A549 (cell line): Measurements from ENCODE around the gene BMX. TPM values are rescaled to one million over a fixed set of nuclear protein-coding genes. Genes with fewer than 3 reads are reported as not detected.
A peak's percentile ranks its signal among the peaks of the same experiment; 100 is the strongest.

Experiments
- ATAC-seq, 2 experiments: fragments of 200-7000 bp in 1 of 2; fragments of >200 bp in 1 of 2; cut with Nextera tagmentation in 1 of 2; cut with Tn5 transposase in 1 of 2; 3 replicates each; pipeline versions ENCODE4 v1.8.0 to v1.9.1; 2018 to 2020; ENCODE audit warnings: mild to moderate bottlenecking in 1 of 2, moderate library complexity in 1 of 2
- CTCF ChIA-PET: fragments of 300-600 bp; sonication (Branson Sonifier 250); formaldehyde crosslinking; extraction: SDS; loops from one replicate; lab custom pipeline; 2021; ENCODE audit warnings: antibody characterized with exemption, inconsistent platforms; lab: Yijun Ruan, JAX
- POLR2A ChIA-PET: fragments of 350-600 bp; formaldehyde crosslinking; extraction: SDS; loops from one replicate; lab custom pipeline; 2021; ENCODE audit warnings: antibody characterized with exemption, inconsistent platforms; lab: Yijun Ruan, JAX
- DNase-seq, 2 experiments: peaks; one replicate each; pipeline versions ENCODE4 v3.0.0 to v3.0.0-alpha.2; 2011 to 2016; ENCODE audit warnings: low read depth in 1 of 2, low spot score in 1 of 2
- FAIRE-seq: peaks from 2 replicates; lab custom pipeline; 2011; peaks lifted over from hg19 to GRCh38; lab: Jason Lieb, UNC
- H3K27ac ChIP-seq, 2 experiments: fragments of >200 bp; sonication (Bioruptor Twin); formaldehyde crosslinking; 3 replicates each; pipeline ENCODE4 v1.5.1; 2016 to 2017
- H3K4me1 ChIP-seq: fragments of >200 bp; sonication (Bioruptor Twin); formaldehyde crosslinking; 3 replicates; pipeline ENCODE4 v1.6.1; 2016
- H3K4me2 ChIP-seq: fragments of >200 bp; sonication (Bioruptor Twin); formaldehyde crosslinking; 3 replicates; pipeline ENCODE4 v1.6.1; 2016
- H3K4me3 ChIP-seq: fragments of >200 bp; sonication (Bioruptor Twin); formaldehyde crosslinking; 3 replicates; pipeline ENCODE4 v1.5.1; 2016
- H3K9me3 ChIP-seq: fragments of >200 bp; sonication (Bioruptor Twin); formaldehyde crosslinking; 3 replicates; pipeline ENCODE4 v1.6.1; 2016
- BHLHE40 ChIP-seq: IDR thresholded peaks from 2 replicates; pipeline ENCODE4 v1.6.1; 2012; ENCODE audit warnings: low read depth, low read length, inconsistent platforms
- CBX8 ChIP-seq: fragments of 200-600 bp; sonication (generic); IDR thresholded peaks from 2 replicates; pipeline ENCODE4 v1.6.1; 2016
- CHD4 ChIP-seq: fragments of 200-600 bp; sonication (generic); IDR thresholded peaks from 2 replicates; pipeline ENCODE4 v1.6.1; 2016; ENCODE audit warnings: antibody characterized with exemption, mild to moderate bottlenecking, borderline replicate concordance
- E2F6 ChIP-seq: IDR thresholded peaks from 2 replicates; pipeline ENCODE4 v1.6.1; 2012; ENCODE audit warnings: low read depth, borderline replicate concordance
- EHF ChIP-seq: fragments of 250-450 bp; sonication (Bioruptor Pico); IDR thresholded peaks from 2 replicates; pipeline ENCODE4 v1.5.0; 2020; ENCODE audit warnings: mild to moderate bottlenecking
- FOSB ChIP-seq: fragments of 250-450 bp; sonication (Bioruptor Pico); IDR thresholded peaks from 2 replicates; pipeline ENCODE4 v1.5.0; 2020; ENCODE audit warnings: mild to moderate bottlenecking, moderate library complexity
- FOXS1 ChIP-seq: fragments of 250-450 bp; sonication (Bioruptor Pico); IDR thresholded peaks from 2 replicates; pipeline ENCODE4 v1.5.0; 2020; ENCODE audit warnings: mild to moderate bottlenecking, moderate library complexity
- HDAC2 ChIP-seq: fragments of 200-600 bp; sonication (generic); IDR thresholded peaks from 2 replicates; pipeline ENCODE4 v1.6.1; 2016
- HMGXB4 ChIP-seq: fragments of 250-450 bp; sonication (Bioruptor Pico); IDR thresholded peaks from 2 replicates; pipeline ENCODE4 v1.5.0; 2021; ENCODE audit warnings: mild to moderate bottlenecking, moderate library complexity, borderline replicate concordance
- HOXB5 ChIP-seq: fragments of 250-450 bp; sonication (Bioruptor Pico); IDR thresholded peaks from 2 replicates; pipeline ENCODE4 v1.5.0; 2020; ENCODE audit warnings: mild to moderate bottlenecking, moderate library complexity
- JUN ChIP-seq, 2 experiments: fragments of >200 bp; sonication (Bioruptor Twin); formaldehyde crosslinking; IDR thresholded peaks; 2 replicates in 1 of 2; 3 replicates in 1 of 2; pipeline ENCODE4 v1.6.1; 2016 to 2017
- MAX ChIP-seq: IDR thresholded peaks from 2 replicates; pipeline ENCODE4 v1.6.1; 2012
- MAZ ChIP-seq: fragments of 150-350 bp; IDR thresholded peaks from 2 replicates; pipeline ENCODE4 v1.6.1; 2014; ENCODE audit warnings: antibody characterized with exemption, low read depth, low read length, borderline replicate concordance
- NPAS2 ChIP-seq: fragments of 250-450 bp; sonication (Bioruptor Pico); IDR thresholded peaks from 2 replicates; pipeline ENCODE4 v1.8.0; 2022; ENCODE audit warnings: mild to moderate bottlenecking, moderate library complexity, borderline replicate concordance
- NR3C1 ChIP-seq: fragments of >200 bp; sonication (Bioruptor Twin); formaldehyde crosslinking; IDR thresholded peaks from 3 replicates; pipeline ENCODE4 v1.6.1; 2017
- PBX3 ChIP-seq: IDR thresholded peaks from 2 replicates; pipeline ENCODE4 v1.6.1; 2012
- PHF8 ChIP-seq: fragments of 200-600 bp; sonication (generic); IDR thresholded peaks from 2 replicates; pipeline ENCODE4 v1.6.1; 2016; ENCODE audit warnings: low read depth, mild to moderate bottlenecking, antibody characterized with exemption, moderate library complexity, borderline replicate concordance
- POLR2A ChIP-seq: IDR thresholded peaks from 2 replicates; pipeline ENCODE4 v1.6.1; 2012; ENCODE audit warnings: mild to moderate bottlenecking, low read length
- POLR2AphosphoS2 ChIP-seq: conservative IDR thresholded peaks from 2 replicates; pipeline ENCODE4 v1.6.1; 2012; ENCODE audit warnings: low read length, improper control_type of control experiment, inconsistent platforms
- RARB ChIP-seq: fragments of 250-450 bp; sonication (Bioruptor Pico); IDR thresholded peaks from 2 replicates; pipeline ENCODE4 v1.8.0; 2021; ENCODE audit warnings: mild to moderate bottlenecking, moderate library complexity
- RFX5 ChIP-seq: fragments of 450-650 bp; IDR thresholded peaks from 2 replicates; pipeline ENCODE4 v1.7.1; 2014; ENCODE audit warnings: antibody characterized with exemption, mild to moderate bottlenecking, moderate library complexity
- RNF2 ChIP-seq: fragments of 200-600 bp; sonication (generic); IDR thresholded peaks from 2 replicates; pipeline ENCODE4 v1.6.1; 2016; ENCODE audit warnings: low read depth, mild to moderate bottlenecking, antibody characterized with exemption, moderate library complexity, borderline replicate concordance
- SMC3 ChIP-seq: fragments of >200 bp; sonication (Bioruptor Twin); formaldehyde crosslinking; IDR thresholded peaks from 3 replicates; pipeline ENCODE4 v1.6.1; 2018; ENCODE audit warnings: inconsistent platforms
- SREBF2 ChIP-seq: fragments of 450-650 bp; IDR thresholded peaks from 2 replicates; pipeline ENCODE4 v1.6.1; 2014; ENCODE audit warnings: mild to moderate bottlenecking, moderate library complexity
- ZFP36 ChIP-seq: fragments of 450-650 bp; IDR thresholded peaks from 2 replicates; pipeline ENCODE4 v1.6.1; 2014; ENCODE audit warnings: borderline replicate concordance; ENCODE audit not compliant: partially characterized antibody
- WGBS: methylation state at CpG from one replicate; pipeline ENCODE4 v1.1.6; 2017; ENCODE audit errors: missing lambda C conversion rate; 5-methylcytosine and 5-hydroxymethylcytosine counted together
- polyA plus RNA-seq, 4 experiments: library from polyadenylated mRNA; depleted of rRNA in 3 of 4; stranded (reverse); fragments of >200 nt; fragmentation: RNase III in 1 of 4; extraction: RNeasy Plus Mini Kit Qiagen cat#74134 plus additional on column Dnase treatment in 1 of 4; gene quantifications; 2 replicates in 3 of 4; 3 replicates in 1 of 4; pipeline ENCODE4 v1.2.3, GENCODE V29; 2011 to 2017
- TF ChIP-seq, protein P1 (sequence below): fragments of 450-650 bp; IDR thresholded peaks from 2 replicates; pipeline ENCODE4 v1.6.1; 2014; ENCODE audit warnings: antibody characterized with exemption

The BMX gene
- polyA plus RNA-seq, 2 of the 4 experiments (the other 2 are of a cell fraction) = not detected

DNA sequence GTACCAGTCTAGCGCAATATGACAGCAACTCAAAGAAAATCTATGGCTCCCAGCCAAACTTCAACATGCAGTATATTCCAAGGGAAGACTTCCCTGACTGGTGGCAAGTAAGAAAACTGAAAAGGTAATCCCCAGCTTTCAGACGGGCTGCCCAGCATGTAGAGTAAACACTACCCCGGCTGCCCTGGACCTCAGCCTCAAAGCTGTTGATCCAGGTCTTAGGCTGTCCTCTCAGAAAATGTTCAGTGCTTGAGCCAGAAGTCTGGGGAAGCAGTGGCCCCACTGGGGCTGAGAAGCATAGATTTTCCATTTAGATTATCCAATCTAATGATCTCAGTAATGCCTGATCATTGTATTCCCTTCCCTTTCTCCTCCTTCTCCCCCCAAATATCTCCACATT is 21.9 kb downstream of the BMX start:
- ATAC-seq (no peak), DNase-seq (no peak), FAIRE-seq (peak; percentile 49)
- Histone ChIP-seq H3K9me3 (no peaks in the 10 kb centered on the region), H3K4me2 (no peak overlapping the region), H3K4me1 (no peaks in the 10 kb centered on the region), H3K27ac (no peak overlapping the region), H3K4me3 (no peak overlapping the region)
- WGBS = 45% methylated on average over 3 of the region's 3 CpGs
- POLR2A ChIA-PET = no interaction called here
- TF ChIP-seq SMC3 (no peak), MAZ (no peak), PHF8 (no peak), E2F6 (no peak), HMGXB4 (CRISPR knock-in tag) (no peak), BHLHE40 (no peak), POLR2AphosphoS2 (no peak)
- CTCF ChIA-PET = interaction anchor here (1.5 kb wide), 1 partner anchor 24 kb away, joined by 3 read pairs; no protein-coding TSS in a partner anchor

- ATAC-seq (no peak), FAIRE-seq (peak; percentile 56), DNase-seq (no peak)
- no peak overlapping the region for H3K27ac ChIP-seq
- TF ChIP-seq HOXB5 (CRISPR knock-in tag) (no peak), PBX3 (no peak), EHF (CRISPR knock-in tag) (no peak), NR3C1 (no peak)
- ChIA-PET POLR2A (no interaction called here), CTCF (interaction anchor here (1.2 to 1.5 kb wide), 2 partner anchors 17 to 25 kb away, joined by 3 read pairs; no protein-coding TSS in a partner anchor)
- H3K9me3 ChIP-seq = no peaks in the 10 kb centered on the region
- no peak overlapping the region for H3K4me3 ChIP-seq
- no peak overlapping the region for H3K4me2 ChIP-seq
- H3K4me1 ChIP-seq = no peaks in the 10 kb centered on the region
Observed at GRCh38 chrX:15523088-15523487, 22.5 kb downstream of the BMX start.

- Histone ChIP-seq H3K4me2 (no peak overlapping the region), H3K27ac (no peak overlapping the region), H3K9me3 (no peaks in the 10 kb centered on the region), H3K4me1 (no peaks in the 10 kb centered on the region), H3K4me3 (no peak overlapping the region)
- ChIA-PET POLR2A (no interaction called here), CTCF (interaction anchor here (1.2 kb wide), 2 partner anchors 18 to 31 kb away, joined by 3 to 4 read pairs; partner anchors contain the start of gene PIR)
- no peak for ATAC-seq
- no peak for DNase-seq
- TF ChIP-seq NPAS2 (CRISPR knock-in tag) = no peak
- no peak for TF ChIP-seq HDAC2
- no peak for TF ChIP-seq SREBF2
- no peak for TF ChIP-seq RNF2
- TF ChIP-seq E2F6 = no peak
- FAIRE-seq = no peak
Observed at GRCh38 chrX:15524417-15524816, 23.8 kb downstream of the BMX start.

GRCh38 chrX:15525664-15526416 is 25.2 kb downstream of the BMX start:
- FAIRE-seq (peak; percentile 96), ATAC-seq (no peak), DNase-seq (no peak)
- H3K4me1 ChIP-seq = no peaks in the 10 kb centered on the region
- ChIA-PET CTCF (interaction anchor here (1.1 kb wide), 1 partner anchor 24 kb away, joined by 4 read pairs; no protein-coding TSS in a partner anchor), POLR2A (no interaction called here)
- H3K4me3 ChIP-seq = no peak overlapping the region
- H3K9me3 ChIP-seq = no peaks in the 10 kb centered on the region
- WGBS = 42% methylated on average over 8 of the region's 8 CpGs
- no peak overlapping the region for H3K27ac ChIP-seq
- H3K4me2 ChIP-seq = no peak overlapping the region
- TF ChIP-seq, protein P1, sequence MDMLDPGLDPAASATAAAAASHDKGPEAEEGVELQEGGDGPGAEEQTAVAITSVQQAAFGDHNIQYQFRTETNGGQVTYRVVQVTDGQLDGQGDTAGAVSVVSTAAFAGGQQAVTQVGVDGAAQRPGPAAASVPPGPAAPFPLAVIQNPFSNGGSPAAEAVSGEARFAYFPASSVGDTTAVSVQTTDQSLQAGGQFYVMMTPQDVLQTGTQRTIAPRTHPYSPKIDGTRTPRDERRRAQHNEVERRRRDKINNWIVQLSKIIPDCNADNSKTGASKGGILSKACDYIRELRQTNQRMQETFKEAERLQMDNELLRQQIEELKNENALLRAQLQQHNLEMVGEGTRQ = no peak
- TF ChIP-seq RNF2 (no peak), RARB (CRISPR knock-in tag) (no peak), CHD4 (no peak), POLR2A (no peak), PHF8 (no peak), CBX8 (no peak), FOSB (no peak), HOXB5 (CRISPR knock-in tag) (no peak), SREBF2 (no peak), RFX5 (no peak), FOXS1 (CRISPR knock-in tag) (no peak), ZFP36 (no peak), NPAS2 (CRISPR knock-in tag) (no peak), JUN (IDR thresholded peaks at IDR 0.05) (no peak), MAX (no peak)
